DMS114 treated with DMSO at 0.1 percent for 48 hours (cell line): ENCODE measurements around the gene WDR36.

Source experiments
- DNase-seq: peaks from one replicate; lab custom pipeline; 2025; ENCODE audit not compliant: unreplicated experiment; lab: John Stamatoyannopoulos, UW

Gene WDR36

DNA sequence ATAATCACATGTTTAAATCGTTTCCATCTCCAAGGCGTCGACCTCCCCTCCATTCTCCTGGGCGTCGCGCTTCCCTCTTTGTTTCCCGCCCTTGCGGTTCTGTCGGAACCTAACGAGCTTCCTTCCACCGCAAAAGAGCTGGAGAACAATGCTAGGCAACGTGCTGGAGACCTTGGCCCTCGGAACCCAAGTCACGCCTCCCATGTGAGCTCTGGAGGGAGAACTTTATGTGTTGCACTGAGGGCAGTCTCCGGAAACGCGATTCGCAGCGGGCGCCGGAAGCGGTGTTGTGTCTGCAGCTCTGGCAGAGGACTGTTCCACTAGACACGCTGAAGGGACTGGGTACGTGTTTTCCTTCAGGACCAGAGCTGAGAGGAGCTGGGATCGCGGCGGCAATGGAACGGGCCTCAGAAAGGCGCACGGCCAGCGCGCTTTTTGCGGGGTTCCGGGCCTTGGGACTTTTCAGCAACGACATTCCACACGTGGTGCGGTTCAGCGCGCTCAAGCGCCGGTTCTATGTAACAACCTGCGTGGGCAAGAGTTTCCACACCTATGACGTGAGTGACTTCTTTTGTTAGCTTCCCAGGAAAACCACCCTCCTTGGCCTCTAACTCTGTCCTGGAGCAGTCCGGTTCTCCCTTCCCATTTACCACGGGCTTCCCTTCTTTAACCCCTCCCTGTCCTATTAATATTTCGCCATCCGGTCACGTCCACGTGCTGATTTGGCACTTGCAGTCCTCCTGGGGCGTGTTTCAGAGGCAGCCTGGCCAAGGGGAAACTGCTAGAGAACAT, at the start of gene WDR36:
Gene WDR36 (plus strand): TSS at position 287 of the 792 bp plus-strand sequence. CDS start 109 bp downstream, at position 396.
- peak; percentile 91 for DNase-seq

DNA sequence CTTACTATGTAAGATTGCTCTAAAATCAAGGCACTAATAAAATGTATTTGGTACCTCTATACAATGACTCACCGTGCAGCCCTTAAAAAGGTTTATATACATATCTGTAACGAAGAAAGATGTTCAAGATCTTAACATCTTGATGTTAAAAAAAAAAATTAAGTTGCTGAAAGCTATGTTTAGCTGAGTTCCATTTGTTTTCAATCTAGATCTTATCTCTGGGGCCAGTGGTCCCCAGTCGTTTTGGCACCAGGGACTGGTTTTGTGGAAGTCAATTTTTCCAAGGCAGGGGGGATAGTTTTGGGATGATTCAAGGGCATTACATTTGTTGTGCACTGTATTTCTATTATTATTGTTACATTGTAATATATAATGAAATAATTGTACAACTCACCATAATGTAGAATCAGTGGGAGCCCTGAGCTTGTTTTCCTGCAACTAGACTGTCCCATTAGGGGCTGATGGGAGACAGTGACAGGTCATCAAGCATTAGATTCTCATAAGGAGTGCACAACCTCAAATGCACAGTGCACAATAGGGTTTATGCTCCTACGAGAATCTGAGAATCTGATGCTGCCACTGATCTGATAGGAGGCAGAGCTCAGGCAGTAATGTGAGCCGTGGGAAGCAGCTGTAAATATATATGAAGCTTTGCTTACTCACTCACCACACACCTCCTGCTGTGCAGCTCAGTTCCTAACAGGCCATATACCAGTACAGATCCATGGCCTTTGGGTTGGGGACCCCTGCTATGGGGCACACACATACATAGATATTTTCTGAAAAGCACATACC, 48.2 kb upstream of the WDR36 start:
- no peak for DNase-seq

DNA sequence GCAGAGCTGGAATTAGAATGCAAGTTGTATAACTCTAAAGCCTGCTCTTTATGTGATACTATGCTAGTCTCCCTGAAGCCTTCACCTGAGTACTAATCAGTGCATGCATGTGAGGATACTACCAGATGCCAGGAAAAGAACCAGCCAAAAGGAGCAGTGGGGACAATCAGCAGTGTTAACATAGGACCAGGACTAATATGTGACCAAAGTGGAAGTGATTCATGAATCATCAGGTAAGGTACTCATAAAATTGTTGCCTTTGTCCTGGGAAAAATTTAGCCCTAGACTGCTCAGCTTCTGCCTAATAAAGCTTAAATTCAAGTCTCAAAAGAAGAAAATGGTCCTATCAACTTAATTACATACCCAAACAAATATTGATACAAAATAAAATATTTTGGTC, 34.1 kb upstream of the WDR36 start:
- no peak for DNase-seq

- DNase-seq: no peak
Observed at GRCh38 chr5:111060169-111060568, 32.0 kb upstream of the WDR36 start.

GRCh38 chr5:111061618-111062017, 30.5 kb upstream of the WDR36 start:
- DNase-seq: no peak

DNA sequence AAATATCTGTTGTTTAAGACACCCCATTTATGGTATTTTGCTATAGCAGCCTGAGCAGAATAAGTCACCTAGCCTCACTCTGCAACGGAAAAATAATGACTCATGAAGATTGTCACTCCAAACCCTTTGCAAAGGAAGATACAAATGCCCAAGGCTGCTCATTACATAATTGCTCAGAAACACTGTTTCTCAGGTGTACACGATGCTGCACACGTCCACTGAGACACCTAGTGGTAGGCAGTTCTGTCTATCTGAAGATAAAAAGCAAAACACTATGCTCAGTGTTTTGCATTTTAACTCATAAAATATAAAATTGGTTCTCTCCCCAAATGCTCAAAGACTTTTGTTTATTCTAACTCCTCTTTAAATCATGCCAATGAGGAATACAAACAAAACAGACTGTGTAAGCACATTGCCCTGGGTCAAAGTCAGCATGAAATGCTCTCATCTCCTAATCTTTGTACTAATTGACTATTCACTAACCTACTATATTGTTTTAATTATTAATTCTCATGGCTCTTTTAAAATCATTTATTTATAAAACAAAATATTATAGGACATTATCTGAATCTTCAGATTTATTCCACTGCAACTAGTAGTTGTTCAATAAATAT, 28.3 kb upstream of the WDR36 start:
- no peak for DNase-seq

DNA sequence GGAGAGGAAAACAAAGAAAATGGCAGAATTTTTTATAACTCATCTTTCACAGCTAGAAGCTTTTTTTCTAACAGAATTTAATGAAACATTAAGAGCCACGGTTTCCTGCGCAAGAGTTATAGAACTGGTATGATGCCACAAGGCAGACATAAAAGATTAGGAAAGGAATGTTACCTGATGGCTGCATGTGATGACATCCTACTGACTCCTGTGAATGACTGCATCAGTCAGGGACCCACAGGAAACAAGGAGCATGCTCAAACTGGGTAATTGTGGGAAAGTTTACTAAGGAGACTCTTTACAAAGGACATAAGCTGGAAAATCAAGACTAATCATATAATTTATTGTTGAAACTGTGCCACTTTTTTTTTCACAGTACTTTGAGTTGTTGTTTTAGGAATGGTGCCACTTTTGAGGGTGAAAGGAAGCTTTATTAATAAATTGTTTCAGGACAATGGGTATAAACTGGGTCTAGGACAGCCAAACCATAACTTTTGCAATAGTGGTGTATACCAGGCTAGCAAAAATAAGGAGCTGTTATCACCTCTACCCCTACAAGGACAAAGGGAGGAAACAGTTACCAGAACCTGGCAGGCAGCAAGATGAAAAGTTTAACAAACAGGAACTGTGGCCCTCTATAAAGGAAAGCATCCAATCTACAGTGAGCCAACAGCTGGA, 25.7 kb upstream of the WDR36 start:
- DNase-seq: no peak

DNA sequence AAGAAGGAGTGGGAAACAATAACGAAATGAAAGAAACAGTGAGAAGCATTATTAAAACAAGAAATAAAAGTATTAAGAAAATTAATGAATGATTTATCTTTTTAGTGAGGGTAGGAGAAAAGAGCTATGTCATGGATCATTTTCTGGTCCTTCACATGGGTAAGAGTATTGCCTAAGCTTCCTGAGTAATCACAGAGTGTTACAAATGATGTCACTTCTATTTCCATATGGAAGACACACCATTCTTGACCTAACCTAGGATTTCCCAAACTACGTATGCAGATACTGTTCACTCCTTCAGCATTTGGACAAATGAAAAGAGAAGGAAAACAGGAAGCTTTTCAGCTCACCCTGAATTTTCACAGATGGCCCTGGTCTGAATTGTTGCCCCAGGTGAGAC, 23.9 kb upstream of the WDR36 start:
- no peak for DNase-seq

- DNase-seq: no peak
Observed at GRCh38 chr5:111069839-111070238, 22.3 kb upstream of the WDR36 start.

GRCh38 chr5:111070272-111071134, 21.6 kb upstream of the WDR36 start:
- no peak for DNase-seq

GRCh38 chr5:111071413-111071812, 20.7 kb upstream of the WDR36 start, which contains the start of gene TSLP:
Gene TSLP (plus strand): TSS chr5:111071713. CDS start chr5:111071891, 178 bp downstream.
- DNase-seq: no peak

GRCh38 chr5:111072949-111073682, 19.0 kb upstream of the WDR36 start:
- no peak for DNase-seq

DNA sequence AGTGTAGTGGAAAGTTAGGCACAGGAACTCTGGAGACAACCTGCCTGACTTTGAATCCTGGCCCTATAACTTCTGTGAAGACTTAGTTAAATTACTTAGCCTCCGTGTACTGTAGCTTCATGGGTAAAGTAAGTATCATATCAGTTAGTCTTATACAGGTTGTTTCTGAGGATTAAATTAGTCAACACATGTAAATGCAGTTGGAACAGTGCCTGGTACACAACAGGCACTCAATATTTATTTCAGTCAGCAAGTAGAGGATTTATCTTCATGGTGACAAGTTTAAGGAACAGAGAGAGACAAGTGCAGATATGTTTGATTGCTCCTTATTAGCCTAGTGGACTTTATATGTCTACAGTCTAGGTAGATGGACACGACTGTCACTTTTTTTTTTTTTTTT, 17.9 kb upstream of the WDR36 start:
- DNase-seq: no peak

- DNase-seq: no peak
Observed at GRCh38 chr5:111075520-111075919, 16.6 kb upstream of the WDR36 start.

DNA sequence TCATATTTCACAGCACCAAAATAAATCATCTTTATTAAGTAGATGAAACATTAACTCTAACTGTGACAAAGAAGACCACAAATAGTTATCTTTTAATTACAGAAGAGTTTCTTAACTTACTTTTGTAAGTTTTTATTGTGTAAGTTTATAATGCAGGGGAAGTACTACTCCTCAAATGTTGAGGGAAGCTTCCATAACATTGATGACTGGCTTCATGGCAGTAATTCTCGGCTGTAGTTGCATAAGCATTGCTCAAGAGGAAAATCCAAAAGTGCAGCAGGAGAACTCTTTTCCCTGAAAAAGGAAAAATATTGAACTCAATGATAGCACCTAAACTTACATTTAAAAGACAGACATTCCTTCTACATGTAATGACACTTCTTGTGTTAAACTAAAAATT, 16.1 kb upstream of the WDR36 start:
- DNase-seq: no peak

GRCh38 chr5:111077678-111078077, 14.5 kb upstream of the WDR36 start:
- DNase-seq: no peak

GRCh38 chr5:111079846-111080245, 12.3 kb upstream of the WDR36 start:
- no peak for DNase-seq

DNA sequence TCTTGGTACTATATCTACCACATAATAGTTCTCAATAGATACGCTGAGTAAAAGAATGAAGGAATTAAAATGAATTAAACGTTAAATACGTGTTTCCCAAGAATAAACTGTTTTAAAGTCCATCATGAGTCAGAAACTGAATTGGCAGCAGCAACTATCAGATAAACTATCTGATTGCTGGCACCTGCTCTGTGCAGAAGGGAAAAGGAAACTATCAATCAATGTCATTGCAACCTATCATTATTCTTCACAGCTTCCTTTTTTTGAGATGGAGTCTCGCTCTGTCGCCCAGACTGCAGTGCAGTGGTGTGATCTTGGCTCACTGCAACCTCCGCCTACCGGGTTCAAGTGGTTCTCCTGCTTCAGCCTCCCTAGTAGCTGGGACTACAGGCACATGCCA, 8.8 kb upstream of the WDR36 start:
- no peak for DNase-seq

DNA sequence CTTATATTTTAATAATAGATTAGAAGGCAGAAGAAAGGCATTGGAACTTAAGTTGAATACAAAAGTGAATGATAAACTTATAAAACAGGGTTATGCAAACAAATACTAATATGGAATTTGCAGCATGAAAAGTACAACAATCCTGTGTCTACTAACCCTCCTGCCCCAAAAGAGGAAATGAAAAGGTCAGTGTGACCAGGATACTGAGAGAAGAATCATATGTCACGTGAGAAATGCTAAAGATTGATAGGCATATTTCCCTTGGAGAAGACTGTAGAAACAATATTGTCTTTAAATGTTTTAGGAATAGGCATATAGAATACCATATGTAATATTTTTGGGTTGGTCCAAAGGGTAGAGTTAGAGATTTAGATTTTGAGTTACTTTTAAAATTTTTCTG, 3.8 kb downstream of the WDR36 start:
- no peak for DNase-seq
